HG03571 (cell line): ENCODE results near the gene ZNF799.
"Not testable (repeated sequence)": the region's sequence is repeated elsewhere in the genome, so short reads cannot be mapped to it uniquely, and the experiment has no call there.

Experiments used
- ATAC-seq: cut with Tn5 transposase; IDR thresholded peaks from one replicate; pipeline ENCODE4 v1.9.1; 2021; ENCODE audit not compliant: unreplicated experiment

Gene ZNF799

DNA sequence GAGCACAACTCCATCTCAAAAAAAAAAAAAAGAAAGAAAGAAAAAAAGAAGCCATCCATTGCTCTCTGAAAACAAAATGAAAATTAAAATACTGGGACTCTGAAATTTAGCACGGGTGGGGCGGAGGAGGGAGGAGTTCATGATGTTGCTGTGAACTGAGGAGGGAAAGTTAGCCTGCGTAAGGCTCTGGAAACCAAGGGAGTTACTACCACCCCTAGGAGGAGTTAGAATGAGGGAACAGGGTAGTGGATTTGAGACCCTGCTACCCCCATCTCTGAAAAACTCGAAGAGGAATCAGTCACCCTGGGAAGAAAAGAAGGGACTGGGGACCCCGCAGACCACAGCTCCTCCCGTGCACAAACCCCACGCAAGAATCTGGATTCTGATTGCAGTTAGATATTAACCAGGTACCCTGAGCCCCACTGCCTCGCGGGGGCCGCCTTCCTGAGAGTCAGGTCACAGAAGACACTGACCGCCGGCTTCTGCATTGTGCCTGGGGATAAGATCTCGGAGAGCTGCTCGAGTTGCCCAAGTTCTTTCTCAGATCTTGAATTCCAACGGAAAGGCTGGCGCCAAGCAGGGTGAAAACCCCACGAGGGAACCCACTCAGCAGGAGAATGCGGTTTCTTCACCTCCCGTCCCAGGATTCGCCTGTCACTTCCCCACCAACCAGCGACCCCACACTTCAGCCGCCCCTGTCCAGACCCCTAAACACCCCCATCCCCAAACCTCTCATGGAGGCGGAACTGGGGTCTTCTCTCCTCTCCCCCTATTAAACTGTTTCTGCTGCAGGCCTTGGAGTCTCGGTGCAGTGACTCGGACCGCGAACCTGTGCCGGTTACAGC, 36.5 kb downstream of the ZNF799 start:
- no peak for ATAC-seq

DNA sequence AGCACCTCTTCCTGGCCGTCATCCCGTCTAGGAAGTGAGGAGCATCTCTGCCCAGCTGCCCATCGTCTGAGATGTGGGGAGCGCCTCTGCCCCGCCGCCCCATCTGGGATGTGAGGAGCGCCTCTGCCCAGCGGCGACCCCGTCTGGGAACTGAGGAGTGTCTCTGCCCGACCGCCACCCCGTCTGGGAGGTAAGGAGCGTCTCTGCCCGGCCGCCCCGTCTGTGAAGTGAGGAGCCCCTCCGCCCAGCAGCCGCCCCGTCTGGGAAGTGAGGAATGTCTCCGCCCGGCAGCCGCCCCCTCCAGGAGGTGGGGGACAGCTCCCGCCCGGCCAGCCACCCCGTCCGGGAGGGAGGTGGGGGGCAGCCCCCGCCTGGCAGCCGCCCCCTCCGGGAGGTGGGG, 38.8 kb downstream of the ZNF799 start:
- not testable (repeated sequence) for ATAC-seq

DNA sequence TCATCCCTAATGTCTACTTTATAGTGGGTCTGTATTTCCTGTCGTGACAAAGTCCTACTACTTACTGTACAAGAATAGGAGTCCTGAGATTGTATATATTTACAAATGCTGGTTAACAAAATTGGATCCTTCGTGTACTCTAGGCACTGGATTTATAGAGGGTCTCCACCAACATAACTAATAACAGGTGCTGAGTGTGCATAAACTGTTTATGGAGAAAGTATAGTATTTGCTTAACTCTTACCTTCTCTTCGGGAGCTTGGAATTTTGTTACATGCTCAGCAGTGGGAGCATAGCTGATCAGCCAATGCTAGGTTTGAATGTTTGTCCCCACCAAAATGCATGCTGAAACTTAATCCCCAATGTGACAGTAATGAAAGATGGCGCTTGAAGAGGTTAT, 47.7 kb downstream of the ZNF799 start:
- ATAC-seq: no peak

DNA sequence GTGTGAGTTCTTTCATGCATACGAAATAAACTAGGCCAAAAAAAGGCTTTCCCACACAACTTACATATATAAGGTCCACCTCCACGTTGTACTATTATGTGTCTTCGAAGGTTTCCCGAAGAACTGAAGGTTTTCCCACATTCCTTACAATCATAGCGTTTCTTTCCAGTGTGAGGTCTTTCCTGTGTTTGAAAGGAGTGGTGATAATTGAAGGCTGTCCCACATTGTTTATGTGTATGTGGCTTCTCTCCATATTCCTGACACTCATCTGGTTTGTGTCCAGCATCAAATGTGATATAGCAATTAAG, 50.2 kb downstream of the ZNF799 start:
- no peak for ATAC-seq

DNA sequence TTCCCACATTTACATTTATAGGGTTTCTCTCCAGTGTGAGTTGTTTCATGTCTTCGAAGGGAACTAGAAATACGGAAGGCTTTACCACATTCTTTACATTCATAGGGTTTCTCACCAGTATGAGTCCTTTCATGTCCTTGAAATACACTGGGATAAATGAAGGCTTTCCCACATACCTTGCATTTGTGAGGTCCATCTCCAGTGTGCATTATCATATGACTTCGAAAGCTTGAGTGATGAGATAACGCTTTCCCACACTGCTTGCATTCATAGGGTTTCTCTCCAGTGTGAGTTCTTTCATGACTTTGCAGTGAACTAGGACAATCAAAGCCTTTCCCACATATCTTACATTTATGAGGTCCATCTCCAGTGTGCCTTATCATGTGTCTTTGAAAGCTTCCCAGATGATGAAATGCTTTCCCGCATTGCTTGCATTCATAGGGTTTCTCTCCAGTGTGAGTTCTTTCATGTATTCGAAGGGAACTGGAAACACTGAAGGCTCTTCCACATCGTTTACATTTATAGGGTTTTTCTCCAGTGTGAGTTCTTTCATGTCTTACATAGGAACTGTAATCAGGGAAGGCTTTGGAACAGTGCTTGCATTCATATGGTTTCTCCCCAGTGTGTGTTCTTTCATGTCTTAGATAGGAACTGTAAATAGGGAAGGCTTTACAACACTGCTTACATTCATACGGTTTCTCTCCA, 50.7 kb downstream of the ZNF799 start:
- ATAC-seq: no peak

DNA sequence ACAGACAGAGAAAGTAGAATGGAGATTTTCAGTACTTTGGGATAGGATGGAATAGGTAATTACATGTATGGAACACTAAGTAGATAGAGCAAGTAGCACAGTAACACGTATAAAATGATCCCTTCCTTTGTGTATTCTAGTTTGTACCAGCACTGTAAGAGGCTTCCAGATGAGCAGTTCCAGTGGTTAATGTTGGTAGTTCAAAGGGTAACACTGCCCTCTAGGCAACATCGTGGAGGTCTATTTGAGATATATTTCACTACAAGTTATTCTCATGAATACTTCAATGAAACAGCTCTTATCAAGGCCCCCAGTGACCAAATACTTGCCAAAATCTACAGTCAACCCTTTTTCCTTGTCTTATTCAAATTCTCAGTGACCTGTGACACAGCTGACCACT, 54.2 kb downstream of the ZNF799 start:
- no peak for ATAC-seq

DNA sequence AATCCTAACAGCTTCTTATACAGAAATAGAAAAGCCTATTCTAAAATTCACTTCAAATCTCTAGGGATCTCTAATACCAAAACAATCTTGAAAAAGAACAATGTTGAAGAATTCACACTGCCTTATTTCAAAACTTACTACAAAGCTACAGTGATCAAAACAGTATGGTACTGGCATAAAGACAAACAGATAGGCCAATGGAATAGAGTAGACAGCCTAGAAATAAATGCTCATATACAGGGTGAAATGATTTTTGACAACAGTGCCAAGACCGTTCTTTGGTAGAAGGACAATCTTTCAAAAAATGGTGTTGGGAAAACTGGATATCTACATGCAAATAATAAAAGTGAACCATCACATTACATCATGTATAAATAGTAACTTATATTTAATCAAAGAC, 55.9 kb downstream of the ZNF799 start:
- no peak for ATAC-seq
